Trophoblast cell (in vitro differentiated cells and primary cell): Measurements from ENCODE around the gene TNS1.
A peak's percentile ranks its signal among the peaks of the same experiment; 100 is the strongest.

Source experiments
- DNase-seq, 2 donors: peaks; one replicate each; pipeline ENCODE4 v3.0.0-alpha.2; 2016
- H2AFZ ChIP-seq: 2 replicates; pipeline ENCODE4 v1.6.1; 2013; ENCODE audit warnings: low read length, moderate library complexity, mild to moderate bottlenecking; ENCODE audit not compliant: insufficient read depth, poor library complexity
- H2AK5ac ChIP-seq: 2 replicates; pipeline ENCODE4 v1.6.1; 2013; ENCODE audit warnings: mild to moderate bottlenecking, low read length
- H2BK120ac ChIP-seq: 2 replicates; pipeline ENCODE4 v1.6.1; 2013; ENCODE audit warnings: low read length, mild to moderate bottlenecking, moderate library complexity; ENCODE audit not compliant: insufficient read depth, poor library complexity
- H2BK12ac ChIP-seq: 2 replicates; pipeline ENCODE4 v1.6.1; 2013; ENCODE audit warnings: mild to moderate bottlenecking, low read length, moderate library complexity
- H2BK5ac ChIP-seq: 2 replicates; pipeline ENCODE4 v1.6.1; 2013; ENCODE audit warnings: low read length, low read depth, moderate library complexity, mild to moderate bottlenecking; ENCODE audit not compliant: poor library complexity
- H3K14ac ChIP-seq: 2 replicates; pipeline ENCODE4 v1.6.1; 2013; ENCODE audit warnings: mild to moderate bottlenecking, low read length
- H3K18ac ChIP-seq: 2 replicates; pipeline ENCODE4 v1.6.1; 2013; ENCODE audit warnings: mild to moderate bottlenecking, low read length
- H3K23ac ChIP-seq: 2 replicates; pipeline ENCODE4 v1.6.1; 2013; ENCODE audit warnings: low read length
- H3K27ac ChIP-seq: 2 replicates; pipeline ENCODE4 v1.5.1; 2013; ENCODE audit warnings: low read depth, mild to moderate bottlenecking, inconsistent platforms, low read length, moderate library complexity
- H3K27me3 ChIP-seq: 2 replicates; pipeline ENCODE4 v1.6.1; 2013; ENCODE audit warnings: inconsistent platforms, mild to moderate bottlenecking, low read length, moderate library complexity; ENCODE audit not compliant: insufficient read depth
- H3K36me3 ChIP-seq, 2 experiments: 1 replicate in 1 of 2; 2 replicates in 1 of 2; pipeline ENCODE4 v1.6.1; 2013; ENCODE audit warnings: low read length in 2 of 2, mild to moderate bottlenecking in 2 of 2, moderate library complexity in 1 of 2; ENCODE audit not compliant: insufficient read depth in 2 of 2, control insufficient read depth in 1 of 2
- H3K4ac ChIP-seq: 2 replicates; pipeline ENCODE4 v1.6.1; 2013; ENCODE audit warnings: low read depth, mild to moderate bottlenecking, low read length, moderate library complexity
- H3K4me1 ChIP-seq, 2 experiments: 1 replicate in 1 of 2; 2 replicates in 1 of 2; pipeline ENCODE4 v1.6.1; 2013; ENCODE audit warnings: low read length in 2 of 2, mild to moderate bottlenecking in 2 of 2, moderate library complexity in 1 of 2; ENCODE audit not compliant: insufficient read depth in 2 of 2, control insufficient read depth in 1 of 2
- H3K4me2 ChIP-seq: 2 replicates; pipeline ENCODE4 v1.6.1; 2013; ENCODE audit warnings: inconsistent platforms, mild to moderate bottlenecking, low read length, moderate library complexity
- H3K4me3 ChIP-seq: 2 replicates; pipeline ENCODE4 v1.5.1; 2013; ENCODE audit warnings: mild to moderate bottlenecking, low read depth, low read length, inconsistent platforms
- H3K79me1 ChIP-seq: one replicate; pipeline ENCODE4 v1.6.1; 2013; ENCODE audit warnings: low read length
- H3K79me2 ChIP-seq: 2 replicates; pipeline ENCODE4 v1.6.1; 2013; ENCODE audit warnings: low read length, mild to moderate bottlenecking; ENCODE audit not compliant: control insufficient read depth, insufficient read depth, poor library complexity
- H3K9ac ChIP-seq: 2 replicates; pipeline ENCODE4 v1.6.1; 2013; ENCODE audit warnings: mild to moderate bottlenecking, low read length
- H3K9me3 ChIP-seq: 2 replicates; pipeline ENCODE4 v1.6.1; 2013; ENCODE audit warnings: low read depth, mild to moderate bottlenecking, control low read depth, inconsistent platforms, low read length; ENCODE audit not compliant: insufficient read depth
- H4K12ac ChIP-seq: 2 replicates; pipeline ENCODE4 v1.6.1; 2013; ENCODE audit warnings: low read depth, mild to moderate bottlenecking, low read length, moderate library complexity
- H4K8ac ChIP-seq: 2 replicates; pipeline ENCODE4 v1.6.1; 2013; ENCODE audit warnings: low read depth, mild to moderate bottlenecking, low read length, moderate library complexity
- H4K91ac ChIP-seq: one replicate; pipeline ENCODE4 v1.6.1; 2013; ENCODE audit warnings: low read depth, mild to moderate bottlenecking, low read length, moderate library complexity
- WGBS: extraction: QIAGEN DNeasy Blood & Tissue Kit; methylation state at CpG from one replicate; pipeline ENCODE4 v1.1.7; 2013; ENCODE audit warnings: missing lambda C conversion rate; ENCODE audit not compliant: insufficient read length, insufficient coverage; ENCODE audit errors: extremely low coverage; 5-methylcytosine and 5-hydroxymethylcytosine counted together

The TNS1 gene

DNA sequence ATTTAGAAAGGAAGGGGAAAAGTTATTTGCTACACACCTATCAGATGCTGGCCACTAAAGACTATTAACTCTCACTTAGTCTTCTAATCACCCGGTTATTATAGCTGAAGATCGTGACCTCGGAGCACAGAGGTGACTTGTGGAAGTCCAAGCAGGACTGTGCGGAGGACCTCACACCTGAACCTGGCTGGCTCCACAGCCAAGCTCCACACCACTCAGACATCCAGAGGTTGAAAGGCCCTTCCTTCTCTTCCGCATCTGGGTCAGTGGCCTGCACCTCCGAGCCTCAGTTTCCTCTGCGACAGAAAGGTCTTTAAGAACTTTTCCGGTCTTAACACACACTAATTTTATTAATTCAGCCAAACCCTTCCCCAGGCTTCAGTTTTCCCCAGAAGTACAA lies 57.9 kb downstream of the TNS1 start:
- Histone ChIP-seq H3K27me3 (no peaks in the 10 kb centered on the region), H3K4me3 (no peak overlapping the region), H3K4ac (no peak overlapping the region), H3K27ac (no peak overlapping the region), H2AK5ac (no peak overlapping the region), H2BK12ac (no peak overlapping the region), H3K18ac (no peak overlapping the region), H3K4me1 (peaks cover 12 to 14% of the 10 kb centered on the region in 2 experiments), H3K9me3 (no peaks in the 10 kb centered on the region), H3K4me2 (no peak overlapping the region), H3K23ac (no peak overlapping the region), H2BK5ac (no peak overlapping the region), H4K91ac (no peak overlapping the region), H4K8ac (no peak overlapping the region), H2AFZ (no peak overlapping the region), H3K14ac (no peak overlapping the region), H3K79me1 (peaks cover 2% of the 10 kb centered on the region), H3K36me3 (no peaks in the 10 kb centered on the region), H3K79me2 (no peaks in the 10 kb centered on the region), H4K12ac (no peak overlapping the region), H3K9ac (no peak overlapping the region), H2BK120ac (no peak overlapping the region)
- WGBS = no CpG with 5 or more reads among the region's 8 CpGs
- no peak for DNase-seq

DNA sequence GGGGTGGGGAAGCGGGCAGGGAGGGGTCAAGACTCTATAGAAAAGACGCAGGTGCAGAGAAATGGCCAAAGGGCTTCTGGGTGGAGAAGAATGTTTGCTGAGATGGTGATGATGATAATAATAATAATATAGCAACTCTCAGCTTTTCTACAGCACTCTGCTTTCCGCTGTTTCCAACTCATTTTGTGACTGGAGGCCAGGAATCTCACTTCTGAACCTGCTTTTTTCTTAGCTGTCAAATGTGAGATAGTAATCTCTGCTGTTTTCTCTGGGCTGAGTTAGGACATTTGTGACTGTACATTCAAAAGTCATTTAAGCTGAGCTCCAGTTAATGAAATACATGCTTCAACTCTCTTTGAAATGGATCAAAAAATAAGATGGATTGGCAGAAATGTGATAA lies 58.4 kb downstream of the TNS1 start:
- peaks cover 12 to 14% of the 10 kb centered on the region in 2 experiments for H3K4me1 ChIP-seq
- H3K4me2 ChIP-seq = peak overlapping the region; percentile 11
- no peak overlapping the region for H2AFZ ChIP-seq
- no peaks in the 10 kb centered on the region for H3K9me3 ChIP-seq
- no peak overlapping the region for H3K18ac ChIP-seq
- no peak overlapping the region for H3K9ac ChIP-seq
- no CpG with 5 or more reads among the region's 3 CpGs for WGBS
- H3K23ac ChIP-seq = no peak overlapping the region
- no peak overlapping the region for H3K4me3 ChIP-seq
- H3K36me3 ChIP-seq = no peaks in the 10 kb centered on the region
- H3K79me2 ChIP-seq = no peaks in the 10 kb centered on the region
- no peak overlapping the region for H2AK5ac ChIP-seq
- H3K27me3 ChIP-seq = no peaks in the 10 kb centered on the region
- H4K91ac ChIP-seq = no peak overlapping the region
- no peak overlapping the region for H2BK12ac ChIP-seq
- H4K8ac ChIP-seq = no peak overlapping the region
- H2BK5ac ChIP-seq = no peak overlapping the region
- no peak overlapping the region for H3K4ac ChIP-seq
- no peak overlapping the region for H2BK120ac ChIP-seq
- DNase-seq = peak in 1 of 2 donors; percentile 54
- H4K12ac ChIP-seq = no peak overlapping the region
- H3K79me1 ChIP-seq = peaks cover 2% of the 10 kb centered on the region
- H3K14ac ChIP-seq = no peak overlapping the region
- no peak overlapping the region for H3K27ac ChIP-seq

DNA sequence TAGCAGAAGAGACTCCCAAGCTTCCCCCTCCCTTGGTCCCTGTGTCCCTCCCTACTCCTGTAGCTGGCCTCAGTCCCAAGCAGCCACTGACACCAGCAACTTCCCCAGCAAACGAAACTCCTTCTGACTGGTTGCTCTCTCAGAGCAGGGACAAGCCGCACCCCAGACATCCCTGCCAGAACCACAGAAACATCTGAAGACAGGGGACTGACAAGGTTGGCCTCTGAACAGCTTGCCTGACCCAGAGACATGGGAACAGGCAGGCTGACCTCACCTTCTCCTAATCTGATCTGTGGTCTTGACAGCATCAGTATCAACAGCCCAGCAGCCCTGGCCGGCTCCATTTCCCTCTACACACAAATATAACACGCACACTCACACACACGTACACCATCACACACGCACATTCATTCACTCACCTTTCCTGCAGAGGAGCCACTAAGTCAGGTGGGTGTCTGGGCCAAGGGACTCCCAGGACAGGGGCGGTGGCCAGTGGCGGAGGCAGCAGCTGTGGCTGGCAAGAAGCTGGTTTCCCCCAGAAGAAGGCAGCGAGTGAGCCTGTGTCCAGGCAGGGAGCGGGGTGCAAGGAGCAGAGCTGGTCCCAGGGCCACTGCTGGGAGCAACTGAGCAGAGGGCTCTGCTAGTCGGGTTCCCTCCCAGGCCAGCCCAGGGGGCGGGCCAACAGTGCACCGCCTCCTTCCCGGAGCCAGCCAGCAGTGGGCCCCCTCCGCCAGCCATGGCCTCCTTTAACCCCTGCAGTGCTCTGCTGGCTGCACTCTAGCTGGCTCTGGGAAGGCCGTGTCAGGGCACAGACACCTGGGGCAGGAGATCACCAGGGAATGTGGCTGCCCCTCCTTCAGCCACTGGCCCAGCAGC lies 59.1 kb downstream of the TNS1 start:
- peak overlapping the region; percentile 10 for H4K91ac ChIP-seq
- no peak overlapping the region for H3K14ac ChIP-seq
- peaks cover 12 to 14% of the 10 kb centered on the region in 2 experiments for H3K4me1 ChIP-seq
- no peak overlapping the region for H2BK12ac ChIP-seq
- H3K27ac ChIP-seq = no peak overlapping the region
- H3K4me3 ChIP-seq = peak overlapping the region; percentile 13
- no peak overlapping the region for H3K9ac ChIP-seq
- H3K4me2 ChIP-seq = peak overlapping the region; percentile 46
- H2BK5ac ChIP-seq = no peak overlapping the region
- H3K9me3 ChIP-seq = no peaks in the 10 kb centered on the region
- no peak overlapping the region for H3K23ac ChIP-seq
- DNase-seq = peak; percentile 36 to 51
- peaks cover 2% of the 10 kb centered on the region for H3K79me1 ChIP-seq
- no peak overlapping the region for H2AFZ ChIP-seq
- H3K4ac ChIP-seq = no peak overlapping the region
- H2BK120ac ChIP-seq = no peak overlapping the region
- no peak overlapping the region for H3K18ac ChIP-seq
- WGBS = 100% methylated on average over 3 of the region's 16 CpGs
- H3K36me3 ChIP-seq = no peaks in the 10 kb centered on the region
- no peaks in the 10 kb centered on the region for H3K27me3 ChIP-seq
- H3K79me2 ChIP-seq = no peaks in the 10 kb centered on the region
- H2AK5ac ChIP-seq = no peak overlapping the region
- no peak overlapping the region for H4K8ac ChIP-seq
- H4K12ac ChIP-seq = no peak overlapping the region

DNA sequence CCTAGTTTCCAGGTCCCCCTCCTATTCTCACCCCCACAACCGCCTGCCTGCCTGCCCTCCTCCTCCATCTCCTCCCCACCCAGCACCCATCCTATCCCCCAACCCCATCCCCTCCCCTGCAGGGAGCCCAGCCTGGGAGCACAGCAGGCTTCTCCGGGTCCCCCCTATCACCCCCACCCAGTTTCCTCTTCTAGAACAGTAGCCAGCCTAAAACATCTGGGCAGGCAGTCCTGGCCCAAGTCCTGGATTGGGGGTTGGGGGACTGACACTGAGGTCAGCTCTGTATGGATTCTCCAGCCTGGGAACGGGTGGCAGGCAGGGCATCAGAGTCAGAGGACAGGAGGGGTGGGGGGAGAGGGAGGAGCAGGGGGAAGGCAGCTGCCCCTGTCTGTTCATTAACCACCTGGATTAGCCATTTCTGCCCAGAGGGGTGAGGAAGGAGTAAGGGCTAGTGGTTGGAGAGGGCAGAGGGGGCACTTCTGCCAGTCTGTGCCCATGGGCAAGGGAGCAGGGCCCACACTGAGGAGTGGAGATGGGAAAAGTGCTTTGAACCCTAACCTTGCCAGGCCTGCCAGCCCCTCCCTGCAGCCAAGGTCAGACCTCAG lies 60.0 kb downstream of the TNS1 start:
- Histone ChIP-seq H3K23ac (no peak overlapping the region), H4K12ac (no peak overlapping the region), H3K9ac (no peak overlapping the region), H3K4me3 (no peak overlapping the region), H3K4me1 (peaks cover 12 to 14% of the 10 kb centered on the region in 2 experiments), H3K27ac (no peak overlapping the region), H4K91ac (no peak overlapping the region), H3K4me2 (no peak overlapping the region), H2BK5ac (no peak overlapping the region), H3K79me1 (peaks cover 2% of the 10 kb centered on the region), H2BK120ac (no peak overlapping the region), H3K14ac (no peak overlapping the region), H3K27me3 (no peaks in the 10 kb centered on the region), H2BK12ac (no peak overlapping the region), H3K4ac (no peak overlapping the region), H3K18ac (no peak overlapping the region), H3K9me3 (no peaks in the 10 kb centered on the region), H4K8ac (no peak overlapping the region), H2AFZ (no peak overlapping the region), H2AK5ac (peak overlapping the region; percentile 20), H3K36me3 (no peaks in the 10 kb centered on the region), H3K79me2 (no peaks in the 10 kb centered on the region)
- no CpG with 5 or more reads among the region's 3 CpGs for WGBS
- no peak for DNase-seq
